HCT116 (cell line): Measurements from ENCODE around the gene FSTL4. TPM values are rescaled to one million over a fixed set of nuclear protein-coding genes. Genes with fewer than 3 reads are reported as not detected.

Source experiments
- ATAC-seq: fragments of 200-7000 bp; cut with Tn5 transposase; 2 replicates; pipeline ENCODE4 v1.9.1; 2020; ENCODE audit warnings: mild to moderate bottlenecking, moderate library complexity
- BruUV-seq: library from RNA; stranded (reverse); fragments of 400-500 nt; replicated peaks from 2 replicates; lab custom pipeline; 2021; lab: Mats Ljungman, UMichigan
- CTCF ChIA-PET: fragments of 300-600 bp; sonication (Branson Sonifier 250); formaldehyde crosslinking; loops from one replicate; lab custom pipeline; 2021; ENCODE audit warnings: antibody characterized with exemption; lab: Charles Lee
- POLR2A ChIA-PET: fragments of 300-600, 350-600 bp; sonication (Branson Sonifier 250); formaldehyde crosslinking; loops from one replicate; lab custom pipeline; 2021; ENCODE audit warnings: antibody characterized with exemption; lab: Charles Lee
- RAD21 ChIA-PET, 2 experiments: fragments of 300-600 bp; sonication (Branson Sonifier 250); formaldehyde crosslinking; loops; one replicate each; lab custom pipeline; 2023; ENCODE audit warnings: low total read pairs in 2 of 2; ENCODE audit not compliant: uncharacterized antibody in 2 of 2, unreplicated experiment in 2 of 2, low non-redundant PET in 1 of 2; lab: Charles Lee
- DNase-seq: peaks from one replicate; pipeline ENCODE4 v3.0.0-alpha.2; 2010; ENCODE audit warnings: low read depth, low spot score
- H2AFZ ChIP-seq: fragments of 200-600 bp; shearing (Covaris generic), sonication (generic); 2 replicates; pipeline ENCODE4 v1.6.1; 2017; ENCODE audit warnings: low read depth, mixed run types, mixed read lengths, antibody characterized with exemption, low read length; ENCODE audit not compliant: poor library complexity, severe bottlenecking
- H3K27ac ChIP-seq: 2 replicates; pipeline ENCODE4 v1.5.1; 2012; ENCODE audit warnings: low read depth, low read length
- H3K27me3 ChIP-seq: fragments of 200-600 bp; sonication (generic); 2 replicates; pipeline ENCODE4 v1.6.1; 2016; ENCODE audit warnings: mixed run types, low read length, mixed read lengths; ENCODE audit not compliant: insufficient read depth
- H3K36me3 ChIP-seq, 2 experiments: fragments of 200-500 bp in 1 of 2; fragments of 200-600 bp in 1 of 2; sonication (Bioruptor generic) in 1 of 2; sonication (generic) in 1 of 2; 2 replicates each; pipeline versions ENCODE4 v1.5.1 to v1.6.1; 2014 to 2016; ENCODE audit warnings: low read length in 2 of 2, inconsistent platforms in 1 of 2, mixed read lengths in 1 of 2, mixed run types in 1 of 2; ENCODE audit not compliant: insufficient read depth in 2 of 2, control insufficient read depth in 1 of 2
- H3K4me1 ChIP-seq, 2 experiments: fragments of 200-600 bp in 1 of 2; sonication (generic) in 1 of 2; 2 replicates each; pipeline versions ENCODE4 v1.5.1 to v1.6.1; 2012 to 2017; ENCODE audit warnings: low read length in 2 of 2, inconsistent platforms in 1 of 2, mild to moderate bottlenecking in 1 of 2, mixed read lengths in 1 of 2, mixed run types in 1 of 2, moderate library complexity in 1 of 2; ENCODE audit not compliant: insufficient read depth in 2 of 2, control insufficient read depth in 1 of 2
- H3K4me2 ChIP-seq: fragments of 200-600 bp; sonication (generic); 2 replicates; pipeline ENCODE4 v1.6.1; 2017; ENCODE audit warnings: mixed run types, low read length, mixed read lengths
- H3K4me3 ChIP-seq, 2 experiments: fragments of 200-600 bp in 1 of 2; sonication (generic) in 1 of 2; replicated peaks in 1 of 2; 2 replicates each; pipeline ENCODE4 v1.5.1; 2011 to 2016; ENCODE audit warnings: low read length in 2 of 2, control low read depth in 1 of 2, low read depth in 1 of 2, mild to moderate bottlenecking in 1 of 2, mixed read lengths in 1 of 2, mixed run types in 1 of 2
- H3K79me2 ChIP-seq: fragments of 200-600 bp; sonication (generic); 2 replicates; pipeline ENCODE4 v1.6.1; 2017; ENCODE audit warnings: mild to moderate bottlenecking, mixed run types, low read length, moderate library complexity, mixed read lengths; ENCODE audit not compliant: insufficient read depth
- H3K9ac ChIP-seq: fragments of 200-600 bp; sonication (generic); 2 replicates; pipeline ENCODE4 v1.6.1; 2016; ENCODE audit warnings: low read length, mixed read lengths
- H3K9me2 ChIP-seq: fragments of 200-600 bp; sonication (generic), shearing (Covaris generic); 2 replicates; pipeline ENCODE4 v1.6.1; 2017; ENCODE audit warnings: mixed run types, mild to moderate bottlenecking, moderate library complexity; ENCODE audit not compliant: insufficient read depth
- H3K9me3 ChIP-seq, 2 experiments: fragments of 200-500 bp in 1 of 2; fragments of 200-600 bp in 1 of 2; sonication (Bioruptor generic) in 1 of 2; sonication (generic) in 1 of 2; 2 replicates each; pipeline ENCODE4 v1.6.1; 2014 to 2017; ENCODE audit warnings: low read length in 2 of 2, mixed read lengths in 2 of 2, inconsistent platforms in 1 of 2, low read depth in 1 of 2, mild to moderate bottlenecking in 1 of 2, mixed run types in 1 of 2, moderate library complexity in 1 of 2; ENCODE audit not compliant: control insufficient read depth in 1 of 2, insufficient read depth in 1 of 2
- H4K20me1 ChIP-seq: fragments of 200-600 bp; sonication (generic), shearing (Covaris generic); 2 replicates; pipeline ENCODE4 v1.6.1; 2017; ENCODE audit warnings: mixed run types, mild to moderate bottlenecking, moderate library complexity; ENCODE audit not compliant: insufficient read depth
- CEBPB ChIP-seq: IDR thresholded peaks from 2 replicates; pipeline ENCODE4 v1.6.1; 2012; ENCODE audit warnings: low read depth
- EGR1 ChIP-seq: IDR thresholded peaks from 2 replicates; pipeline ENCODE4 v1.6.1; 2012; ENCODE audit warnings: low read depth
- EZH2 ChIP-seq: fragments of 200-600 bp; sonication (generic); IDR thresholded peaks from 2 replicates; pipeline ENCODE4 v1.6.1; 2017; ENCODE audit warnings: antibody characterized with exemption, mixed run types
- JUND ChIP-seq: IDR thresholded peaks from 2 replicates; pipeline ENCODE4 v1.6.1; 2012
- POLR2A ChIP-seq: IDR thresholded peaks from 2 replicates; pipeline ENCODE4 v1.7.0; 2011; ENCODE audit warnings: borderline replicate concordance; ENCODE audit not compliant: insufficient read depth, insufficient read length; ENCODE audit errors: extremely low read depth
- SRF ChIP-seq: IDR thresholded peaks from 2 replicates; pipeline ENCODE4 v1.6.1; 2012; ENCODE audit warnings: low read depth
- intact Hi-C: fragments of 100-400 bp; cut with micrococcal nuclease; formaldehyde crosslinking; loops from 2 replicates; pipeline ENCODE4 v1.10.0; 2022
- total RNA-seq: library from RNA; stranded (reverse); gene quantifications from one replicate; pipeline ENCODE4 v1.2.1, GENCODE V29; 2021; ENCODE audit not compliant: unreplicated experiment
- TF ChIP-seq, protein P1 (sequence below), 3 experiments: fragments of 200-600 bp in 1 of 3; sonication (generic) in 1 of 3; IDR thresholded peaks in 2 of 3; conservative IDR thresholded peaks in 1 of 3; 2 replicates each; pipeline ENCODE4 v1.5.1; 2012 to 2017; ENCODE audit warnings: low read depth in 2 of 3, low read length in 2 of 3, antibody characterized with exemption in 1 of 3, borderline replicate concordance in 1 of 3, control low read depth in 1 of 3, mild to moderate bottlenecking in 1 of 3, mixed read lengths in 1 of 3, mixed run types in 1 of 3, moderate library complexity in 1 of 3; ENCODE audit not compliant: insufficient read depth in 1 of 3
- TF ChIP-seq, protein P2 (sequence below): IDR thresholded peaks from 2 replicates; pipeline ENCODE4 v1.6.1; 2012

FSTL4 gene
- total RNA-seq, 1 experiment from 2014 or later: 0.37 TPM

DNA sequence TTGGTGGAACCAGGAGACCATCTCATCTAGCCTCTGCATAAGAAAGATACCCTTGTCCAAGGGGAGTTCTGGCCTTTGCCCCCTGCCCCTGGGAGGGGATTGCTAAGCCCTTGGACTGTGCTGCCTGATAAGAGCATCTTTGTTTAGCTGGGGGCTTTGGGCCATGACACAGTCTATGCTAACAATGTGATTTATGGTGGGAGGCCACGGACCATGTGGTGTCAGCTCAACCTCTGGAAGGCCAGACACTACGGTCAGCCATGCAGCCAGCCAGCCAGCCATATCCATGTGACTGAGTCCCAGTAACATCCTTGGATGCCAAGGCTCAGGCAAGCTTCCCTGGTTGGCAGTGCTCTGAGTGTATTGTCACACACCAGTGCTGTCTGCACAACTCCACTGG lies 244.4 kb downstream of the FSTL4 start:
- Histone ChIP-seq H3K36me3 (no peaks in the 10 kb centered on the region), H4K20me1 (no peaks in the 10 kb centered on the region), H3K79me2 (no peaks in the 10 kb centered on the region), H3K9ac (no peak overlapping the region), H3K27me3 (no peaks in the 10 kb centered on the region), H2AFZ (no peak overlapping the region), H3K4me1 (peaks cover 8 to 29% of the 10 kb centered on the region in 2 experiments), H3K4me2 (no peak overlapping the region), H3K27ac (no peak overlapping the region), H3K9me3 (no peaks in the 10 kb centered on the region), H3K9me2 (no peaks in the 10 kb centered on the region), H3K4me3 (no peak overlapping the region)
- RAD21 ChIA-PET: no interaction called here
- ATAC-seq (no peak), DNase-seq (no peak)
- POLR2A ChIA-PET: no interaction called here
- CTCF ChIA-PET: no interaction called here
- intact Hi-C loops: no loop called here
- BruUV-seq: no TSS peak
- TF ChIP-seq JUND (no peak), CEBPB (no peak), SRF (no peak)
- TF ChIP-seq, protein P1, sequence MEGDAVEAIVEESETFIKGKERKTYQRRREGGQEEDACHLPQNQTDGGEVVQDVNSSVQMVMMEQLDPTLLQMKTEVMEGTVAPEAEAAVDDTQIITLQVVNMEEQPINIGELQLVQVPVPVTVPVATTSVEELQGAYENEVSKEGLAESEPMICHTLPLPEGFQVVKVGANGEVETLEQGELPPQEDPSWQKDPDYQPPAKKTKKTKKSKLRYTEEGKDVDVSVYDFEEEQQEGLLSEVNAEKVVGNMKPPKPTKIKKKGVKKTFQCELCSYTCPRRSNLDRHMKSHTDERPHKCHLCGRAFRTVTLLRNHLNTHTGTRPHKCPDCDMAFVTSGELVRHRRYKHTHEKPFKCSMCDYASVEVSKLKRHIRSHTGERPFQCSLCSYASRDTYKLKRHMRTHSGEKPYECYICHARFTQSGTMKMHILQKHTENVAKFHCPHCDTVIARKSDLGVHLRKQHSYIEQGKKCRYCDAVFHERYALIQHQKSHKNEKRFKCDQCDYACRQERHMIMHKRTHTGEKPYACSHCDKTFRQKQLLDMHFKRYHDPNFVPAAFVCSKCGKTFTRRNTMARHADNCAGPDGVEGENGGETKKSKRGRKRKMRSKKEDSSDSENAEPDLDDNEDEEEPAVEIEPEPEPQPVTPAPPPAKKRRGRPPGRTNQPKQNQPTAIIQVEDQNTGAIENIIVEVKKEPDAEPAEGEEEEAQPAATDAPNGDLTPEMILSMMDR (IDR thresholded peaks at IDR 0.05 in 2 of 3, conservative IDR thresholded peaks at IDR 0.05 in 1 of 3; ENCODE audit: borderline replicate concordance in 1 of 3, insufficient read depth in 1 of 3, low read depth in 2 of 3, low read length in 2 of 3): no peak
- TF ChIP-seq, protein P2, sequence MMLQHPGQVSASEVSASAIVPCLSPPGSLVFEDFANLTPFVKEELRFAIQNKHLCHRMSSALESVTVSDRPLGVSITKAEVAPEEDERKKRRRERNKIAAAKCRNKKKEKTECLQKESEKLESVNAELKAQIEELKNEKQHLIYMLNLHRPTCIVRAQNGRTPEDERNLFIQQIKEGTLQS: no peak

DNA sequence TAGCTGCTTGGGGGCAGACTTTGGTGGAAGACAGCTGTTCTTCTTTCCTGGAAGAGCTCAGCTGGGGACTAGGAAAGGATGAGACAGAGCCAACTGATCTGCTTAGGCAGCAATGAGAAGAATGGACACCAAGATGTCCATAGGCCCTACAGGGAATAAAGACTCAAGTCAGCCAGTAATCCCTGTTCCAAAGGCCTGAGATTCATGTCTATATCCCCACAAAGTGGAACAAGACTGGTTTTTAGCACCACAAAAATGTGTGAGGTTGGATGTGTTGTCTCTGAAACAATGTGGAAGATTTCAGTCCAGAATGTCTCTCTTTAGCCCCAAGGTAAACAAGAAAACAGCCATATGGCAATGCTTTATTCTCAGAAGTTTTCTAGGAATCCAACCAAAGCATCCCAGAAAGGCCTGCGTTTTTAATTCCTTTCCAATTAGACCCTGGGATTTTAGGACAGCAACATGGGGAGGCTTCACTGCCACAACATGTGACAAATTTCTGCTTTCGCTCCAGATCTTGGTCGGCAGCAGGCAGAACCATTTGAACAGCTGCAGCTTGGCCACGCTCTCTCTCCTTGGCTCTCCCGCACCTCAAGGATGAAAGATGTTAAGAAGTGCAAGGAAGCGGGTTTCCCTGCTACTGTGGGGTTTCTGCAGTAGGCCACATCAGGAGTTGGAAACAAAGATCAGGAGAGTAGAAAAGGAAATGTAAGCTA lies 245.1 kb downstream of the FSTL4 start:
- no peak for TF ChIP-seq EZH2
- no peak for TF ChIP-seq SRF
- TF ChIP-seq EGR1: no peak
- TF ChIP-seq POLR2A: no peak
- DNase-seq: no peak
- H3K4me3 ChIP-seq: no peak overlapping the region
- H3K9me3 ChIP-seq: no peaks in the 10 kb centered on the region
- H3K9ac ChIP-seq: no peak overlapping the region
- no peaks in the 10 kb centered on the region for H3K9me2 ChIP-seq
- BruUV-seq: no TSS peak
- no peaks in the 10 kb centered on the region for H3K79me2 ChIP-seq
- intact Hi-C loops: no loop called here
- ChIA-PET POLR2A (no interaction called here), RAD21 (interaction anchor here in 1 of 2 experiments (0.6 kb wide), 1 partner anchor 255 kb away, joined by 5 read pairs; no protein-coding TSS in a partner anchor), CTCF (no interaction called here)
- no peaks in the 10 kb centered on the region for H3K27me3 ChIP-seq
- peaks cover 8 to 27% of the 10 kb centered on the region in 2 experiments for H3K4me1 ChIP-seq
- H3K36me3 ChIP-seq: no peaks in the 10 kb centered on the region
- H2AFZ ChIP-seq: no peak overlapping the region
- H4K20me1 ChIP-seq: no peaks in the 10 kb centered on the region
- ATAC-seq: no peak
- H3K27ac ChIP-seq: no peak overlapping the region
- H3K4me2 ChIP-seq: no peak overlapping the region
